ENCODE measurements around the gene EMX2.
A peak's percentile ranks its signal among the peaks of the same experiment; 100 is the strongest.

The EMX2 gene

GRCh38 chr10:117542706-117543224 is at the start of gene EMX2:
Gene EMX2 (plus strand): TSS chr10:117542746. CDS start chr10:117543268, 522 bp downstream.
- H3K9ac ChIP-seq (ENCODE audit: low read depth in 1 of 2, low read length in 2 of 2), result no peak within 1 kb of the TSS
- no peak within 1 kb of the TSS for H3K27ac ChIP-seq (ENCODE audit: low read depth in 2 of 2, low read length in 2 of 2)
- no peaks in the 10 kb centered on the region for H3K36me3 ChIP-seq (ENCODE audit: control insufficient read depth in 2 of 2, insufficient read depth in 2 of 2, low read length in 2 of 2)
- H3K9me3 ChIP-seq (ENCODE audit: control insufficient read depth in 2 of 2, low read length in 2 of 2), result no peaks in the 10 kb centered on the region
- peak within 1 kb of the TSS in 1 of 2 donors; percentile 30 for H3K4me3 ChIP-seq (ENCODE audit: low read length in 2 of 2)
- H3K4me1 ChIP-seq (ENCODE audit: control insufficient read depth in 2 of 2, insufficient read depth in 2 of 2, low read length in 2 of 2), result peaks cover 8 to 12% of the 10 kb centered on the region in 2 donors
- H3K27me3 ChIP-seq (ENCODE audit: control insufficient read depth in 2 of 2, insufficient read depth in 2 of 2, low read length in 2 of 2), result peaks cover 74 to 93% of the 10 kb centered on the region in 2 donors

- H3K4me3 ChIP-seq (ENCODE audit: low read length in 2 of 2), result no peak overlapping the region
- no peaks in the 10 kb centered on the region for H3K36me3 ChIP-seq (ENCODE audit: control insufficient read depth in 2 of 2, insufficient read depth in 2 of 2, low read length in 2 of 2)
- H3K9ac ChIP-seq (ENCODE audit: low read depth in 1 of 2, low read length in 2 of 2), result no peak overlapping the region
- H3K27ac ChIP-seq (ENCODE audit: low read depth in 2 of 2, low read length in 2 of 2), result no peak overlapping the region
- H3K9me3 ChIP-seq (ENCODE audit: control insufficient read depth in 2 of 2, low read length in 2 of 2), result no peaks in the 10 kb centered on the region
- peaks cover 0 to 2% of the 10 kb centered on the region in 2 donors for H3K4me1 ChIP-seq (ENCODE audit: control insufficient read depth in 2 of 2, insufficient read depth in 2 of 2, low read length in 2 of 2)
- no peaks in the 10 kb centered on the region for H3K27me3 ChIP-seq (ENCODE audit: control insufficient read depth in 2 of 2, insufficient read depth in 2 of 2, low read length in 2 of 2)
These were observed 46.5 kb upstream of the EMX2 start for GRCh38 chr10:117496031-117496430.

- H3K4me3 ChIP-seq (ENCODE audit: low read length in 2 of 2), result no peak overlapping the region
- no peaks in the 10 kb centered on the region for H3K9me3 ChIP-seq (ENCODE audit: control insufficient read depth in 2 of 2, low read length in 2 of 2)
- peaks cover 0 to 2% of the 10 kb centered on the region in 2 donors for H3K4me1 ChIP-seq (ENCODE audit: control insufficient read depth in 2 of 2, insufficient read depth in 2 of 2, low read length in 2 of 2)
- no peak overlapping the region for H3K9ac ChIP-seq (ENCODE audit: low read depth in 1 of 2, low read length in 2 of 2)
- no peaks in the 10 kb centered on the region for H3K36me3 ChIP-seq (ENCODE audit: control insufficient read depth in 2 of 2, insufficient read depth in 2 of 2, low read length in 2 of 2)
- H3K27me3 ChIP-seq (ENCODE audit: control insufficient read depth in 2 of 2, insufficient read depth in 2 of 2, low read length in 2 of 2), result no peaks in the 10 kb centered on the region
- H3K27ac ChIP-seq (ENCODE audit: low read depth in 2 of 2, low read length in 2 of 2), result no peak overlapping the region
These were observed 45.9 kb upstream of the EMX2 start for GRCh38 chr10:117496616-117497028.

GRCh38 chr10:117497736-117498135 is 44.8 kb upstream of the EMX2 start:
- Histone ChIP-seq H3K27ac (ENCODE audit: low read depth in 2 of 2, low read length in 2 of 2) (no peak overlapping the region), H3K36me3 (ENCODE audit: control insufficient read depth in 2 of 2, insufficient read depth in 2 of 2, low read length in 2 of 2) (no peaks in the 10 kb centered on the region), H3K4me3 (ENCODE audit: low read length in 2 of 2) (no peak overlapping the region), H3K4me1 (ENCODE audit: control insufficient read depth in 2 of 2, insufficient read depth in 2 of 2, low read length in 2 of 2) (peaks cover 0 to 2% of the 10 kb centered on the region in 2 donors), H3K9ac (ENCODE audit: low read depth in 1 of 2, low read length in 2 of 2) (no peak overlapping the region), H3K9me3 (ENCODE audit: control insufficient read depth in 2 of 2, low read length in 2 of 2) (no peaks in the 10 kb centered on the region), H3K27me3 (ENCODE audit: control insufficient read depth in 2 of 2, insufficient read depth in 2 of 2, low read length in 2 of 2) (no peaks in the 10 kb centered on the region)

GRCh38 chr10:117499248-117500105 is 43.1 kb upstream of the EMX2 start:
- Histone ChIP-seq H3K36me3 (ENCODE audit: control insufficient read depth in 2 of 2, insufficient read depth in 2 of 2, low read length in 2 of 2) (no peaks in the 10 kb centered on the region), H3K4me1 (ENCODE audit: control insufficient read depth in 2 of 2, insufficient read depth in 2 of 2, low read length in 2 of 2) (peaks cover 0 to 2% of the 10 kb centered on the region in 2 donors), H3K9ac (ENCODE audit: low read depth in 1 of 2, low read length in 2 of 2) (no peak overlapping the region), H3K9me3 (ENCODE audit: control insufficient read depth in 2 of 2, low read length in 2 of 2) (no peaks in the 10 kb centered on the region), H3K27me3 (ENCODE audit: control insufficient read depth in 2 of 2, insufficient read depth in 2 of 2, low read length in 2 of 2) (no peaks in the 10 kb centered on the region), H3K4me3 (ENCODE audit: low read length in 2 of 2) (no peak overlapping the region), H3K27ac (ENCODE audit: low read depth in 2 of 2, low read length in 2 of 2) (no peak overlapping the region)

- H3K9me3 ChIP-seq (ENCODE audit: control insufficient read depth in 2 of 2, low read length in 2 of 2), result no peaks in the 10 kb centered on the region
- peaks cover 0 to 2% of the 10 kb centered on the region in 2 donors for H3K4me1 ChIP-seq (ENCODE audit: control insufficient read depth in 2 of 2, insufficient read depth in 2 of 2, low read length in 2 of 2)
These were observed 42.1 kb upstream of the EMX2 start for GRCh38 chr10:117500456-117500855.

GRCh38 chr10:117501460-117502035 is 41.0 kb upstream of the EMX2 start:
- Histone ChIP-seq H3K4me1 (ENCODE audit: control insufficient read depth in 2 of 2, insufficient read depth in 2 of 2, low read length in 2 of 2) (peaks cover 0 to 2% of the 10 kb centered on the region in 2 donors), H3K27me3 (ENCODE audit: control insufficient read depth in 2 of 2, insufficient read depth in 2 of 2, low read length in 2 of 2) (no peaks in the 10 kb centered on the region), H3K9ac (ENCODE audit: low read depth in 1 of 2, low read length in 2 of 2) (no peak overlapping the region), H3K4me3 (ENCODE audit: low read length in 2 of 2) (no peak overlapping the region), H3K36me3 (ENCODE audit: control insufficient read depth in 2 of 2, insufficient read depth in 2 of 2, low read length in 2 of 2) (no peaks in the 10 kb centered on the region), H3K9me3 (ENCODE audit: control insufficient read depth in 2 of 2, low read length in 2 of 2) (no peaks in the 10 kb centered on the region), H3K27ac (ENCODE audit: low read depth in 2 of 2, low read length in 2 of 2) (no peak overlapping the region)

More at GRCh38 chr10:117500456-117500855, 42.1 kb upstream of the EMX2 start:
- no peaks in the 10 kb centered on the region for H3K36me3 ChIP-seq (ENCODE audit: control insufficient read depth in 2 of 2, insufficient read depth in 2 of 2, low read length in 2 of 2)
- no peak overlapping the region for H3K4me3 ChIP-seq (ENCODE audit: low read length in 2 of 2)
- H3K9ac ChIP-seq (ENCODE audit: low read depth in 1 of 2, low read length in 2 of 2), result no peak overlapping the region
- H3K27ac ChIP-seq (ENCODE audit: low read depth in 2 of 2, low read length in 2 of 2), result no peak overlapping the region
- no peaks in the 10 kb centered on the region for H3K27me3 ChIP-seq (ENCODE audit: control insufficient read depth in 2 of 2, insufficient read depth in 2 of 2, low read length in 2 of 2)

- Histone ChIP-seq H3K4me3 (ENCODE audit: low read length in 2 of 2) (no peak overlapping the region), H3K4me1 (ENCODE audit: control insufficient read depth in 2 of 2, insufficient read depth in 2 of 2, low read length in 2 of 2) (no peaks in the 10 kb centered on the region), H3K27ac (ENCODE audit: low read depth in 2 of 2, low read length in 2 of 2) (no peak overlapping the region), H3K9ac (ENCODE audit: low read depth in 1 of 2, low read length in 2 of 2) (no peak overlapping the region), H3K9me3 (ENCODE audit: control insufficient read depth in 2 of 2, low read length in 2 of 2) (no peaks in the 10 kb centered on the region), H3K36me3 (ENCODE audit: control insufficient read depth in 2 of 2, insufficient read depth in 2 of 2, low read length in 2 of 2) (no peaks in the 10 kb centered on the region), H3K27me3 (ENCODE audit: control insufficient read depth in 2 of 2, insufficient read depth in 2 of 2, low read length in 2 of 2) (no peaks in the 10 kb centered on the region)
These were observed 39.9 kb upstream of the EMX2 start for GRCh38 chr10:117502421-117503243.

- no peaks in the 10 kb centered on the region for H3K9me3 ChIP-seq (ENCODE audit: control insufficient read depth in 2 of 2, low read length in 2 of 2)
- H3K27me3 ChIP-seq (ENCODE audit: control insufficient read depth in 2 of 2, insufficient read depth in 2 of 2, low read length in 2 of 2), result no peaks in the 10 kb centered on the region
- H3K4me3 ChIP-seq (ENCODE audit: low read length in 2 of 2), result no peak overlapping the region
- no peak overlapping the region for H3K27ac ChIP-seq (ENCODE audit: low read depth in 2 of 2, low read length in 2 of 2)
- H3K36me3 ChIP-seq (ENCODE audit: control insufficient read depth in 2 of 2, insufficient read depth in 2 of 2, low read length in 2 of 2), result no peaks in the 10 kb centered on the region
- no peak overlapping the region for H3K9ac ChIP-seq (ENCODE audit: low read depth in 1 of 2, low read length in 2 of 2)
- no peaks in the 10 kb centered on the region for H3K4me1 ChIP-seq (ENCODE audit: control insufficient read depth in 2 of 2, insufficient read depth in 2 of 2, low read length in 2 of 2)
These were observed 39.0 kb upstream of the EMX2 start for GRCh38 chr10:117503244-117504205.

Data from mucosa of rectum (tissue), 2 donors.